ENCODE results near the gene SMIM44.

Gene SMIM44

DNA sequence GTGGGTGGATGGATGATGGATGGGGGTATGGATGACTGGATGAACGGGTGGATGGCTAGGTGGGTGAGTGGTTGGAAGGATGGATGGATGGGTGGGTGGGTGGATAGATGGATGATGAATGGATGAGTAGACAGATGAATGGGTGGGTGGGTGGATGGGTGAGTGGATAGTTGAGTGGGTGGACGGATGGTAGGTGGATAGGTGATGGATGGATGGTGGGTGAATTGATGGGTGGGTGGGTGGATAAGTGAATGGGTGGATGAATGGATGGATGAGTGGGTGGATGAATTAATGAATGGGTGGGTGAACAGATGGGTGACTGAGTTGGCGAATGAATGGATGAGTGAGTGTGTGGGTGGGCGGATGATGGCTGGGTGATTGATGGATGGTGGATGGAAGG lies 7.8 kb downstream of the SMIM44 start:
- DNase-seq: no peak

- DNase-seq: no peak
Measured at GRCh38 chr19:3474614-3475013, 8.6 kb downstream of the SMIM44 start.

DNA sequence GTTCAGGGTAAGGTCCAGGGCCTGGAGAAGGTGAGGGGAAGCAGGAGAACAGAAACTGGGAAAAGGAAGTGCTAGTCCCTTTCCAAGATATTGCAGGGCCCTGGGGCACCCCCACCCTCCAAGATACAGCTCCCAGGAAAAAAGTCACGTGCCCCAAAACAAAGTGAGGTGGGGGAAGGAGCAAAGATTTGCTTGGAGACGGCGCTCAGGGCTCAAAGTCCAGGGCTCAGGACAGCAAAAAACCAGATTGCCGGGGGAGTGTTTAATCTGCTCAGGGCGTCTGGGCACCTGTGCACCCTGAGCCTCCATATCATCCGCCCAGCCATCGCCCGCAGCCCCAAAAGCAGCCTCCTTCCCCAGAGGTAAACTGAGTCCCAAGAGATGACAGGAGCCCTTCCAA lies 9.2 kb downstream of the SMIM44 start:
- DNase-seq: no peak

- peak; percentile 42 for DNase-seq
Measured at GRCh38 chr19:3471954-3472655, 11.1 kb downstream of the SMIM44 start.

DNA sequence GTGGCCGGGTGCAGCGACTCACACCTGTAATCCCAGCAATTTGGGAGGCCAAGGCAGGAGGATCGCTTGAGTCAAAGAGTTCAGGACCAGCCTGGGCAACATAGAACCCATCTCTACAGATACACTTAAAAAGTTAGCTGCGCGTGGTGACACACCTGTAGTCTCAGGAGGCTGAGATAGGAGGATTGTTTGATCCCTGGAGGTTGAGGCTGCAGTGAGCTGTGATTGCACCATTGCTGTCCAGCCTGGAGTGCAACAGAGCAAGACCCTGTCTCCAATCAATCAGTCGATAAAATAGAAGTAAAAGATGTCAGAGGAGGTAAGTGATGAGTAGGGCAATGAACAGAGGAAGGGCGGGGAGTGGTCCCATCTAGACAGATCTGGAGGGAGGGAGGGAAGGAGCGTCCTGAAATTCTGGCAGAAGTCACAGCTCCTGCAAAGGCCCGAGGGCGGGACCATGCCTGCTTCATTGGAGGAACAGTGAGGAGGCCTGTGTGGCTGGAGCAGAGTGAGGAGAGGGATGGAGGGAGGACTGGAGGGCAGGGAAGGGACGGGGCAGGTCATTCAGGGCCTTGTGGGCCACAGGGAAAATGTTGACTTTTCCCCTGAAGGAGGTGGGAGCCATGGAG lies 12.6 kb downstream of the SMIM44 start:
- no peak for DNase-seq

DNA sequence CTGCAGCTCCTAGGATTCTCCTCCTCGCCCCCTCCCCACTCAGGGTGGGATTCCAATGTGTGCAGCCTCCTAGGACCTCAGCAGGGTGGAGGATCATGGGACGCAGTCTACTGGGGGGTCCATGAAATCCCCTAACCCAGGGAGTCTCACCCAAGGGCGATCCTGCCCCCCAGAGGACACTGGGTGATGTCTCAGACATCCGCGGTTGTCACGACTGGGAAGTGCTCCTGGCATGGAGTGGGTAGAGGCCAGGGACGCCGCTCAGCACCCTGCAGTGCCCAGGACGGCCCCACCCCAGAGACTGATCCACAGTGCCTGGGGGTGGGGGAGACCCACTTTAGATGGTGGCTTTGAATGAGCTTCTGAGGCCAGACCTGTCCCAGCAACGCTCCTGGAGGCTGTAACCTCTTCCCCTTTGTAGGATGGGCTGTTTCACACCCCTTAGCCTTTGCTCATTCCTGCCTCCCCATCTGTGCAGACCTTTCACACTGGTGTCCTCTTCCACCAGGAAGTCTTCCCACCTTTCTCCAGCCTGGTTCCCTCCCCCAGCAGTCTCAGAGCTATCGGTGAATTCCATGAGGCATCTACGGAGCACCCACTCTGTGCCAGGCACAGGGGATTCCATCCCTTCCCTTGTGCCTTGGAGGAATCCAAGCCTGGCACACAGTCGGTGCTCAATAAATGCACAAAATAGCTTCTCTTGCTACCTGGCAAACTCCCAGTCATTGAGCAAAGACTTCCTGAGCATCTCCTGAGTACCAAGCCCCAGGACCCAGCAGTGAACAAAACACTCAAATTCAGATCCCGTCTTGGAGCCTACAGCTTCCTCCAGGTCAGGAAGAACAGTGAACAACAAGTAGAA lies 13.4 kb downstream of the SMIM44 start:
- no peak for DNase-seq

- DNase-seq: no peak
Measured at GRCh38 chr19:3468211-3468610, 15.0 kb downstream of the SMIM44 start.

DNA sequence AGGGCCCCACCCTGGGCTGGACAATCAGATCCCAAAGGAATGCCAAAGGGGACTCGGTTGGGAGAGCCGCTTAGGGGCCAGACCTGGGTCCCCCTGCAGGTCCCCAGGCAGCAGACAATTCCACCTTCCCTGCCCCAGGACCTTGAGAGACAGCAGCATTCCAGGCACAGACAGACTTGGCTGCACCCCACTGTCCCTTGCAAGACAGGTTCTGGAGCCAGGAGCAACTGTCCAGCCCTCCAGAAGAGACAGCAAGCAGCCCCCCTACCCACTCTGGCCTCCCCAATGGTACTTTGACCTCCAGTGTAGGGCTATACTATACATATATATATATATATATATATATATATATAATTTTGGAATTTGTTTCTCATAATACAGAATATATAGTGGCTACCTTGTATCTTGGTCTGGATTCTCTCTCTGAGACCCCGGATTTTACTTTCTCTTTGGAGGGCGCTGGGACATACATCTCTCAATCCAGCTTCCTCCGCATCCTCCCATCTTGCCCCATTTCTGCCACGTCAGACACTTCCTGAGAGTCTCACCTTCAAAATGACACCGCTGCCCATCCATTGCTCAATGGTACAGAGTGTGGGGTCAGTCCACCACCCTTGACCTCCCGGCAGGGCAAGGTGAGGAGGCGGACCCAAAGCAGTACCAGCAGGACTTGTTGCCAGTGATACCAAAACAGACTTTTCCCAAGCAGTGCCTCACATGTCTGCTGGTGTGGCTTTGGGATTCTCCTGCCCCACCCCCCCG lies 15.6 kb downstream of the SMIM44 start:
- no peak for DNase-seq

DNA sequence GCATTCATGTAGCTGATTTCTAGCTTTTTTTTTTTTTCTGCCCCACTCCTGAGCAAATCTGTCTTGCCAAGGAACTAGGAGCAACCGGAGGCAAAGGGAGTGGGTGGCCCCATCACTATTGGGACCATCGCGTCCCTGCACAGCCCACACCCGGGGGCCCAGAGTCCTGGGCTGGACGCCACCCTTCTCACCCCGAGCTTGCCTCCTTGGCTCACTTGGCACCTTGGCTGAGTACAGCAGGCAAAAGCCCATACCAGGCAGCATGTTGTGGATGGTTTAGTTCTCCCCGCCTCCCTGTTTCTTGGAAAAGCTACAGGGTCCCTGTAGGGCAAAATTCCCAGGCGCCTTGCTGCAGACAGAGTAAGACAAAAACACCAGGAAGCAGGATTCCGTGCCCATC lies 16.6 kb downstream of the SMIM44 start:
- DNase-seq: no peak

DNA sequence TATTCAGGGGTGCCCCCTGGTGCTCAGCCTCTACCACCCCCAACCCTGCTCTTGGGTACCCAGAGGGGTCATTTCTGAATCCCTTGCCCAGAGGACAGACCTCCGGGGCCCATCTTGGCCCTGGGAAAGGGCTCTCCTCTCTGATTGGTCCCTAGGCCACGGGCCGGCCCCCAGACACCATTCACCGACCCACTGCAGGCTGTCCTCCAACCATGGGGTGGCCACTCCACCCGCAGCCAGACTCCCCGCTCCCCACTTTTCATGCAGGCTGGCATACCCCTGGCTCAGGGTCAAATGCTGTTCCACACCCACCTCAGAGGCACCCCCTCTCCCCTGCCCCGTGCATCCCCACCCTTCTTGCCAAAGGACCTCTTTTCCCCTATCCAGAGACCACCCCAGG lies 17.7 kb downstream of the SMIM44 start:
- no peak for DNase-seq

DNA sequence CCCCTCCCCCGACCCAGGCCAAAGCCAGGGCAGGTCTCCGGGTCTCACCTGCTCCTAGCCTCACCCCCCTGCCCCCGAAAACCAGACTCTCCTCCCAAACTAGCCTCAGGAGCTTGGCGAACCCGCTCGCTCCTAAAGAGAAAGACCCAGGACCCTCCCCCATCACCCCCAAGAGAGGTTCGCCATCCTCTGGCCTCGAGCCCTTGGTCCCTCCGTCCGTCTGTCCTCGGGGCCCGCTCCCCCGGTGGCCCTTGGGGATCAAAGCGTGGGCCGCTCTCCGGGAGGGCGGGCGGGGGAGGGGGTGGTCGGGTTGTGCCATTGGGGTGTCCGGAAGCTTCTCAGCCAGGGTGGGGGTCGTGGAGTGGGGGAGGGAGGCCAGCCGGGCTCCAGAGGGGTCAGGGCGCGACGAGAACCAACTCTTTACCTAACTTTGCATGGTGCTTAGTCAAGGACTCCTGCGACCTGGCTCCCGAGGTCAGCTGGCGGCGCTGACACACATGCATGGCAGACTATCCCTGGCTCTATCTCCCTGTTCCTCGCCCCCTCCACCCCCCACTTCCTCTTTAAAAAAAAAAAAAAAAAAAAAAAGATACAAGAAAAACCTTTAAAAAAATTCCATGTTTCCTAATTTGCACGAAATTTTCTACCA lies 18.5 kb downstream of the SMIM44 start:
- no peak for DNase-seq

GRCh38 chr19:3463714-3464586 lies 19.3 kb downstream of the SMIM44 start:
- no peak for DNase-seq

DNA sequence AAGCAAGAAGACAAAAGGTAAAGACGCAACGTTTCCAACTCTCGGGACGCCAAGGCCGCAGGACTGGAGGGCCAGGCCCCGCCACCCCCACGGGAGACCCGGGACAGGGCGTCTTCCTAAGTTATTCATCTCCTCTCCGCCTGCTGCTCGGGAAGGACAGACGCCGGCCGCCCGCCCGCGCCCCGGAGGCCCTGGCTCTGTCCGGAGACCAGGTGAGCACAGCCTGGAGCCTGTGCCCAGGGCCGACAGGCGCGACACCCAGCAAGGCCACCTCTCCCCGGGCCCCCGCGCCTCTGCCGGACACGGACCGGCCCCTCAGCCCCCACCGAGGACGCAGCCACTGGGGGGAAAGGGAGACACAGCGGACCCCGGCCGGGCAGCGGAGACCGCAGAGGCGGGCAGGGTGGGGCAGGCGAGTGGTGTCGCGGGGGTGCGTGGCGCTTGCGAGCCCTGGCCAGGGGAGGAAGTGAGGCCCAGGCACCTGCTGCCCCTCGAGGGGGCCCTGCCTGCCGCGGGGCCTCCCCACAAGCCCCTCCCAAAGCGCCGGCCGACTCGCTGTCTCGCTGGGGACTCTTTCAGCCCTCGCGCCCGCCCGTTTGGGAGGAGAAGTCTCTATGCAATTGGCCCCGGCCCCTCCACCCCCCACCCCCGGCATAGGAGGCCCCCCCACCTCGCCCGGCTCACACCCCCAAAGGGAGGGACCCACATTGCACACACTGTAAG lies 20.1 kb downstream of the SMIM44 start:
- no peak for DNase-seq

DNA sequence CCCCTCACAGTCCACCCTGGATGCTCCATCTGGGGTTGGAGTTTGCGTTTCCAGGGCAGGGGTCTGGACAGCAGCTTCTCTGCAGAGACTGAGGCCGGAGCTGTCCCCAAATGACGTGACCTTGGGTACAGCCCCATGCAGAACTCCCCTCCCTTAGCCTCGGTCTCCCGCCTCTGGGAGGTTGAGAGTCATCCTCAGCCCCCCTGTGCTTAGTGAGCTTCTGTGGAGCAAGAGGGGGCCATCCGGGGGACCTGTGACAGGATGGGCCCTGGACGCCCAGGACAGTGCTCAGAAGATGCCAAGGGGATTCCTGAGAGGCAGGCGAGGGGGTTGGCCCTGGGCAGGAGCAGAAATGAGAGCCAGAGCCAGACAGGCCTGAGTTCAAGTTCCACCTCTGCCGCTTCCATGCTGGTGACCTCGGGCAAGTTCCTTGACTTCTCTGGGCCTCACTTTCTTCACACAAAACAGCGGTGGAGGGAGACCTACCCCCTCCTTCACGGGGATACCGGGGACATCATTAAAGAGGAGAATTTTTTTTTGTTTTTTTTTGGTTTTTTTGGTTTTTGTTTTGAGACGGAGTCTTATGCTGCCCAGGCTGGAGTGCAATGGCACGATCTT lies 23.2 kb downstream of the SMIM44 start:
- DNase-seq: no peak

GRCh38 chr19:3459089-3459881 lies 24.0 kb downstream of the SMIM44 start:
- no peak for DNase-seq

- no peak for DNase-seq
Measured at GRCh38 chr19:3458229-3459088, 24.8 kb downstream of the SMIM44 start.

GRCh38 chr19:3457528-3458228 lies 25.6 kb downstream of the SMIM44 start:
- DNase-seq: no peak

Data from activated CD4-positive, alpha-beta T cell treated with anti-CD3 and anti-CD28 coated beads, Interleukin-2, amount 50 U/mL, for 1 hour (primary cell).